ENCODE results near the gene PHF24. TPM values are rescaled to one million over a fixed set of nuclear protein-coding genes. Genes with fewer than 3 reads are reported as not detected.

PHF24 gene
- total and polyA plus RNA-seq, 2 of the 13 experiments (the other 11 are each of a cell fraction or from before 2014, with no cell fraction given), result 0.05 TPM; not detected in 1

GRCh38 chr9:34989003-34989945, 31.2 kb downstream of the PHF24 start, which contains the start of gene DNAJB5 (continued):
- TF ChIP-seq PBX3 (CRISPR knock-in tag; IDR thresholded peaks at IDR 0.05; ENCODE audit: borderline replicate concordance) (peak; percentile 86; the same call in 1 of the 2 replicates), NONO (IDR thresholded peaks at IDR 0.05) (no peak), NONO (CRISPR knock-in tag; conservative IDR thresholded peaks at IDR 0.05) (0 out of 2 replicates have a peak, but pooled peaks have one; percentile 41), ZMYM4 (CRISPR knock-in tag; IDR thresholded peaks at IDR 0.05) (peak; percentile 74), MAZ (IDR thresholded peaks at IDR 0.05; ENCODE audit: borderline replicate concordance, low read depth, low read length) (peak; percentile 46; the same call in 1 of the 2 replicates), MAZ (CRISPR knock-in tag; IDR thresholded peaks at IDR 0.05; ENCODE audit: low read depth) (0 out of 2 replicates have a peak, but pooled peaks have one; percentile 27), PRPF4 (IDR thresholded peaks at IDR 0.05; ENCODE audit: low read depth, low read length, poor library complexity, severe bottlenecking) (no peak), SIX1 (CRISPR knock-in tag; IDR thresholded peaks at IDR 0.05; ENCODE audit: borderline replicate concordance) (no peak), SALL2 (CRISPR knock-in tag; IDR thresholded peaks at IDR 0.05) (0 out of 2 replicates have a peak, but pooled peaks have one; percentile 26), ZNF629 (CRISPR knock-in tag; conservative IDR thresholded peaks at IDR 0.05) (no peak), ZKSCAN1 (IDR thresholded peaks at IDR 0.05; ENCODE audit: low read length) (no peak), RNF2 (conservative IDR thresholded peaks at IDR 0.05; ENCODE audit: low read depth) (peak; percentile 39; the same call in 1 of the 2 replicates), ZBTB25 (CRISPR knock-in tag; IDR thresholded peaks at IDR 0.05) (no peak), TRIM22 (IDR thresholded peaks at IDR 0.05) (no peak), ARHGAP35 (CRISPR knock-in tag; IDR thresholded peaks at IDR 0.05; ENCODE audit: borderline replicate concordance) (no peak), MEF2D (CRISPR knock-in tag; IDR thresholded peaks at IDR 0.05) (no peak), TBX3 (IDR thresholded peaks at IDR 0.05; ENCODE audit: borderline replicate concordance) (peak; percentile 72), SPEN (CRISPR knock-in tag; IDR thresholded peaks at IDR 0.05; ENCODE audit: low read depth) (0 out of 2 replicates have a peak, but pooled peaks have one; percentile 40), KMT2A (CRISPR knock-in tag; IDR thresholded peaks at IDR 0.05) (no peak), SP4 (CRISPR knock-in tag; IDR thresholded peaks at IDR 0.05) (peak; percentile 98)
- TF ChIP-seq, protein P1, sequence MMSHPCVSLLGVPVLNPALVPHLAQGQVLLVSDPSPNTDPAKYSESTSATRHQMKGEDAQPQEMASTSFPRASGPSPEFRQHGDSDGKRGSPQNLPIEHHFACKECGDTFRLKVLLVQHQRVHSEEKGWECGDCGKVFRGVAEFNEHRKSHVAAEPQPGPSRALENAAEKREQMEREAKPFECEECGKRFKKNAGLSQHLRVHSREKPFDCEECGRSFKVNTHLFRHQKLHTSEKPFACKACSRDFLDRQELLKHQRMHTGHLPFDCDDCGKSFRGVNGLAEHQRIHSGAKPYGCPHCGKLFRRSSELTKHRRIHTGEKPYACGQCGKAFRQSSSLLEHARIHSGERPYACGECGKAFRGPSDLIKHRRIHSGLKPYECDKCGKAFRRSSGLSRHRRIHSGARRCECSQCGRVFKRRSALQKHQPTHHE (CRISPR knock-in tag; IDR thresholded peaks at IDR 0.05; ENCODE audit: borderline replicate concordance), result no peak
- TF ChIP-seq, protein P2, sequence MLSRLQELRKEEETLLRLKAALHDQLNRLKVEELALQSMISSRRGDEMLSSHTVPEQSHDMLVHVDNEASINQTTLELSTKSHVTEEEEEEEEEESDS (CRISPR knock-in tag; IDR thresholded peaks at IDR 0.05; ENCODE audit: borderline replicate concordance), result no peak
- TF ChIP-seq, protein P3, sequence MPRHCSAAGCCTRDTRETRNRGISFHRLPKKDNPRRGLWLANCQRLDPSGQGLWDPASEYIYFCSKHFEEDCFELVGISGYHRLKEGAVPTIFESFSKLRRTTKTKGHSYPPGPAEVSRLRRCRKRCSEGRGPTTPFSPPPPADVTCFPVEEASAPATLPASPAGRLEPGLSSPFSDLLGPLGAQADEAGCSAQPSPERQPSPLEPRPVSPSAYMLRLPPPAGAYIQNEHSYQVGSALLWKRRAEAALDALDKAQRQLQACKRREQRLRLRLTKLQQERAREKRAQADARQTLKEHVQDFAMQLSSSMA (CRISPR knock-in tag; IDR thresholded peaks at IDR 0.05), result no peak
